Testis (tissue), 2 donors: ENCODE data around the gene CDK11A.
"Not testable (repeated sequence)": the region's sequence is repeated elsewhere in the genome, so short reads cannot be mapped to it uniquely, and the experiment has no call there.

Experiments used
- POLR2A ChIP-seq: fragments of 450-650 bp; IDR thresholded peaks from one replicate; pipeline ENCODE4 v1.6.1; 2017; ENCODE audit warnings: antibody characterized with exemption, mild to moderate bottlenecking, moderate library complexity
- TF ChIP-seq, protein P1 (sequence below), 3 experiments: fragments of 450-650 bp in 2 of 3; fragments of 200-600 bp in 1 of 3; sonication (generic) in 1 of 3; IDR thresholded peaks; one replicate each; pipeline ENCODE4 v1.5.1; 2016 to 2019; ENCODE audit warnings: antibody characterized with exemption in 3 of 3, mild to moderate bottlenecking in 2 of 3, moderate library complexity in 1 of 3

DNA sequence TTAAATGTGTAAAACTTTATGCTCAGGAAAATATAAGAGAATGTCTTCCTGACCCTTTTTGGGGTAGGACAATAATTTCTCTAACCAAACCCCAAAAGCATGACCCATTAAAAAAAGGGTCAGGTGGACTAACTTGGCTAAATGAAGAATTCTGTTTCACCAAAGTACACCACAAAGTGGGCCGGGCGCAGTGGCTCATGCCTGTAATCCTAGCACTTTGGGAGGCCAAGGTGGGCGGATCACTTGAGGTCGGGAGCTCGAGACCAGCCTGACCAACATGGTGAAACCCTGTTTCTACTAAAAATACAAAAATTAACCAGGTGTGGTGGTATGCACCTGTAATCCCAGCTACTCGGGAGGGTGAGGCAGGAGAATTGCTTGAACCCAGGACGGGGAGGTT, 34.6 kb downstream of the CDK11A start:
- TF ChIP-seq, protein P1, sequence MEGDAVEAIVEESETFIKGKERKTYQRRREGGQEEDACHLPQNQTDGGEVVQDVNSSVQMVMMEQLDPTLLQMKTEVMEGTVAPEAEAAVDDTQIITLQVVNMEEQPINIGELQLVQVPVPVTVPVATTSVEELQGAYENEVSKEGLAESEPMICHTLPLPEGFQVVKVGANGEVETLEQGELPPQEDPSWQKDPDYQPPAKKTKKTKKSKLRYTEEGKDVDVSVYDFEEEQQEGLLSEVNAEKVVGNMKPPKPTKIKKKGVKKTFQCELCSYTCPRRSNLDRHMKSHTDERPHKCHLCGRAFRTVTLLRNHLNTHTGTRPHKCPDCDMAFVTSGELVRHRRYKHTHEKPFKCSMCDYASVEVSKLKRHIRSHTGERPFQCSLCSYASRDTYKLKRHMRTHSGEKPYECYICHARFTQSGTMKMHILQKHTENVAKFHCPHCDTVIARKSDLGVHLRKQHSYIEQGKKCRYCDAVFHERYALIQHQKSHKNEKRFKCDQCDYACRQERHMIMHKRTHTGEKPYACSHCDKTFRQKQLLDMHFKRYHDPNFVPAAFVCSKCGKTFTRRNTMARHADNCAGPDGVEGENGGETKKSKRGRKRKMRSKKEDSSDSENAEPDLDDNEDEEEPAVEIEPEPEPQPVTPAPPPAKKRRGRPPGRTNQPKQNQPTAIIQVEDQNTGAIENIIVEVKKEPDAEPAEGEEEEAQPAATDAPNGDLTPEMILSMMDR (IDR thresholded peaks at IDR 0.05), result not testable (repeated sequence)
- not testable (repeated sequence) for TF ChIP-seq POLR2A
